Non-pigmented ciliary epithelial cell (primary cell): ENCODE measurements around the gene HEY2.
"Not testable (repeated sequence)": the region's sequence is repeated elsewhere in the genome, so short reads cannot be mapped to it uniquely, and the experiment has no call there.

Source experiments
- DNase-seq: peaks from one replicate; pipeline ENCODE4 v3.0.0-alpha.2; 2010; ENCODE audit warnings: low read depth

Gene HEY2

DNA sequence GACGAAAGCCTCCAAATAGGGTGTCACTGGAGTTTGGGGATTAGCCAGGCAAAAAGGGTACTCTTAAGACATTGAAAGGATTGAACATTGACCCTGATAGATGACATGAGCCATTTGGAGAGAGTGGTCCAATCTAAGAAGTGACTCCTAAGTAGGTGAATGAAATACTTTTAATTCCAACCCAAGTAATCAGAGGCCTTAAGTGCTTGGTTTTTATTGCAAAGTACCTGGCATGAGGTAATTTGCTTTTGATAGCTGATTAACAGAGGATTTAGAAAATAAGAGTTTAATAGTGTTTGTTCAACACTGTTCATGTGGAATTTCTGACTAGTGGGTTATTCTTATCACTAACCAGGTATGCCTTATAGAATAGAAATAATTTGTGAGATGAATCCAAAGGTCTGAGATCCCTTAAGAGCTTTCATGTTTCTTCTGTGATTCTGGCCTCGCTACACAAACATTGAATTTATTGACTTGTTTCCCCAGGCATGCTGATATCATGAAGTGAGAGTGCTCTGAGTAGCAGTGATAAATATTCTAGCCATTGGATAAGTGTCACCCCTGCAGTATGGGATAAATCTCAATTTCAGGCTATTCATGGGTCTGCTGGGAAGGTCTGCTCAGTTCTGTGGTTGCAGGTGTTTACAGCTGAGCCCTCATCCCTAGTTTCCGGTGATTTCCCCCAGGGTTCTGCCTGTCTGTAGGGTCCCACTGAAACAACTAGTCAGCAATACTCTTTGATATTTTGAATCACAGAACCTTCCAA, 47.9 kb downstream of the HEY2 start:
- no peak for DNase-seq

DNA sequence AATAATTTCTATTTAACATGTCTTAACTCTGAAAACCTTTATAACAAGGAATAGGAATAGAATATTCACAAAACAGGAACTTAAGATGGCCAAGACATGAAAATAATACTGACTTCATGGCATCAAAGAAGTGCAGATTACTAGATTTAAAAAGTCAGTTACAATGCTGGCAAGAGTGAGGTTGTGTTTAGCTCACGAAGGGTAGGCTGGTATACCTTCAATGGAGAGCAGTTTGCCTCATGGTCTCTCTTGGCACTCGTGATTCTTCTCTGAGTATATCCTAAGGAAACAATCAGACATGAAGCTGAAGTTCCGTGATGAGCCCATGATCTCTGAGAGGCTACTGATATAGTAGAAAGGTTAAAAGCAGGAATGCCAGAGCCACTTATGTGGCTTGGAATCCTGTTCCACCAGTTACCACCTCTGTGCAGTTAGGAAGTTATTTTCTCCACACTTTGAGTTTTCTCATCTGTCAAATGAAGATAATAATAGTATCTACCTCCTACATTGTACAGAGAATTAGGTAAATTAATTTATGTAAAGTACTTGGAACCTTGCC, 48.5 kb downstream of the HEY2 start:
- no peak for DNase-seq

DNA sequence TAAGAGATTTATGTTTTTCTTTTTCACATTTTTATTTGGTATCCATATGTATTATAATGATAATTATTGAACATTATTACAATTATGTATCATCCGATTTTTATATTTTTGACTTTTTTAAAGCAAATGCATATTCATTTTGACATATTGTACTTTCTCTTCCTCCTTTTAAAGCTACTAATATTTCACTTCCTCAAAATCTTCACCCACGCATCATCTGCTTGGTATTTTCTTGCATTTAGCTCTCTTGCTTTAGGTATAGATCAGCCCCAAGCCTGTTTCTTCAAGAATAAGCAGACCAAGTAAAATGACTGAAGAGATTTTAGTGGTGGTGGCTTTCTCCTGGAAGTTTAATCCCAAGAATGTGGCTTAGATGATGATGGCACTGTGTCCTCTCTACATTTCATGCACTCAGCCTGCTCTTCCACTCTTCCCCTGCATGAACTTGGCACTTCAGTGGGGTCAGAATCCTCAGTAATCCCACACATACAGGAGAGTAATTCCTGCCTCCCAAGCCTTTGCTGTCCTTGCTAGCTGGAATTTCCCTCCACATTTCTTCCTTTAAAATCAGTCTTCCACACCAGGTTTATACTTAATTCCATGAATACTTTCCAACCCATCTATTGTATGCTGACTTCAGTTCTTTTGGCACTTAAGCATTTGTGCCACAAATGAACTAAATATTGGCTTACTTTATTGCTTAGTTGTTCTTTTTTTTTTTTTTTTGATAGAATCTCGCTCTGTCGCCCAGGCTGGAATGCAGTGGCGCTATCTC, 49.5 kb downstream of the HEY2 start:
- DNase-seq, result no peak

DNA sequence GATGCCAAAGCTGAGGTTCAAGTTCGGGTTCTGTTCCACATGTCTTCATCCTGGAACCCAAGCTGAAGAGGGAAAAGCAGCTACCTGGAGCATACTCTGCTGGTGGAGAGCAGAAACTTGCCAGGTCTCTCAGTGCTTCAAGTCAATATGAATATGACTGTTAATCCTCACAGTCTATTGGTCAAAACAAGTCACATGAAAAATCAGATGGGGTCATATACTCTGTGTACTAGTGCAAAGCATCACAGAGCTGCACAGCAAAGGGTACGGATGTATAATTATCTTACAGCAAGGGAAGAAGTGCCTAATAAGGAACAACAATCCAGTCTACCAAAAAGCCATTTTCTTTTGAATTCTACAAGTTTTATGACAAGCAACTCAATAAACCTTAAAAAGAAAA, 53.0 kb downstream of the HEY2 start:
- DNase-seq, result no peak

DNA sequence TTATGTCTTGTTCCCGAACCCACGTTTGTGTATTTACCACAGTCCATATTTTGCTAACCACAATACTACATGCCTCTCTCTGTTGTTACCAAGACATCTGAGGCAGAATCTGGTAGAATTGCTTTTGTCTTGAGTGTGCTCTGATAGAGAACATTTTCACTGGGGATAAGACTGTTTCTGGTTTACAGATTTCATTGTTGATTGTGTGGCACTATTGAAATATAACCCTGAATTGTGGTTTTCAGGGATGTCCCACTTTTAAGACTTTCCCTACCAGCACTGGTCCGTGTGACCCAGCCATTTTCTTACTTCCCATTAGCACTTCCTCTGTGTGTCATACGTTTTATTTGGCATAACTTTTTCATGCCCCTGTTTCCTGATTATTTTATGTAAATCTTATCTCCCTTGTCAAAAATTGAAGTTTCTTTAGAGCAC, 53.5 kb downstream of the HEY2 start:
- DNase-seq, result no peak

DNA sequence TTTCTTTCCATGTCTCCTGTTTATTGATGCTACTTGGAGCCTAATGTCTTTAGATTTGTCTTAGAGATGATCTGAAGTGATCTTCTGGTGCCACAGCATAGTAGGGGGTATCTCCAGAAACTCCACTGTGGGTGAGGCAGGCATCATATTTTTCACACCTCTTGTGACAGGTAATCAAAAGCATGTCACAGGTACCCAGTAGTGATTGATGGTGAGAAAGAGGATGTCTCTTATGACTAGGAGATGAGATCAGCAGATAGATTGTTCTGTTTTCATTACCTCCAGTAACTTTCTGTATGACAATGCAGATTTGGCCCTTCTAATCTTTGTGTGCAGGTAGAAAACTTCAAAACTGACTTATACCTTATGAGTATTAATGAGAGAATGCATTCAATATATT, 54.8 kb downstream of the HEY2 start:
- no peak for DNase-seq

DNA sequence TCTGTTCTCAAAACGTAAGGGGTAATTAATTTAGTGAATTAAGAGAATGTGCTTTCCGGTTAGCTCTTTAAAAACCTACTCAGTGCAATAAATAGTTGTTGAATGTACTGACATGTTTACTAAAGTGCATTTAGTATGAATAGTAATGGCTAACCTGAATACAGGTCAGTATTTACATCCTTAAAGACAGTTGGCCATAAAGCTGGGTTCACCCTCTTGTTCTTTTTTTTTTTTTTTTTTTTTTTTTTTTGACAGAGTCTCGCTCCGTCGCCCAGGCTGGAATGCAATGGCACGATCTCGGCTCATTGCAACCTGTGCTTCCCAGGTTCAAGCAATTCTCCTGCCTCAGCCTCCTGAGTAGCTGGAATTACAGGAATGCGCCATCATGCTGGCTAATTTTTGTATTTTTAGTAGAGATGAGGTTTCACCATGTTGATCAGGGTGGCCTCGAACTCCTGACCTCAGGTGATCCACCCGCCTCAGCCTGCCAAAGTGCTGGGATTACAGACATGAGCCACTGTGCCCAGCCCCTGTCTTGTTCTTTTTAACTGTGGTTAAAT, 55.5 kb downstream of the HEY2 start:
- DNase-seq, result not testable (repeated sequence)

DNA sequence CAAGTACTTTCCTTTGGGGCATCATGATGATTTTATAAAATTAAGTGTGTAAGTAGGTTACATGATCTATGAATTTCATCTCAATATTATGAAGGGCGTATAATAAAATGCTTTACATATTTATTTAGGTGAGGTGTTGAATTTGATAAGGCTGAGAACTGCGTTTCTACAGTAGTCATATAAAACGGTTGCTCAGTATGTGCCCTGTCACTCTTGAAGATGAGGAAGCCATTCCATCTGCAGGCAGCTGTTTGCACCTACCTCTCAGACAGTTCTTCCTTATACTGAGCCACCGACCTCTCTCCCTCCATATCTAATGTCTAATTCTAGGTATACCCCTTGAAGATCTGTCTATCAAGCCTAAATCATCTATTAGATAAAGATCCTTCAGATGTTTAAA, 57.4 kb downstream of the HEY2 start:
- DNase-seq, result no peak

DNA sequence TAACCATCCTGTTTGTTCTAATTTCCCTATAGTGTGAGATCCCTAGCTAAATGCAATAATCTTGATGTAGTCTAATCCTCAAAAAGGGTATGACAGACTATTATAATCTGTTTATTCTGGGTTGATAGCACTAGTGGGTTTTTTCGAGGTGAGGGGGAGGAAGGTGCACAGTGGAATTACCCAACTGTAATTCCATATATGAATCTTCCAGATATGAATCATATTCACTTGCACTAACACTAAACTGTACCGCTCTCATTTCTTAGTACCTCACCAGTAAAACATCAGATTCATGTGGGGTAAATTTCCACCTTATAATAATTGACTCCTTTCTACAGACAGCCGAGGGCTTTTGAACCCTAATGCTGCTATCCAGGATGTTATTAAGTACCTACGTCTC, 57.9 kb downstream of the HEY2 start:
- DNase-seq, result no peak

DNA sequence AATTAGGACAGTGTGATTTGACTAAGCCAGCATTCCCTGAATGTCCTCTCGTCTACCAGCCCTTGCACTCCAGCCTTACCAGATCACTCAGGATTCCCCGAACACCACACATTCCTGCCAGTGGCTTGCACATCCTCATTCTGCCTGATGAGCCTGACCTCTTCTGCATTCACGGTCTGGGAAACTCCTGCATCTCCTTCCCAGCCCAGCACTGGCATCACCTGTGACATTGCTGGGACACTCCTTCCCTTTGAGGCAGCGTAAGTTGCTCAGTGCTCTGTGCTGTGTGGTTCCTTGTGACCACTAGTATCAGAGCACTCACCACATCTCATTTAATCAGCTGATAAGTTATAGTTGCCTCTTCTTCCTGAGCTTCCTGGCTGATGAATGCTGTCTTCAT, 58.6 kb downstream of the HEY2 start:
- DNase-seq, result no peak

DNA sequence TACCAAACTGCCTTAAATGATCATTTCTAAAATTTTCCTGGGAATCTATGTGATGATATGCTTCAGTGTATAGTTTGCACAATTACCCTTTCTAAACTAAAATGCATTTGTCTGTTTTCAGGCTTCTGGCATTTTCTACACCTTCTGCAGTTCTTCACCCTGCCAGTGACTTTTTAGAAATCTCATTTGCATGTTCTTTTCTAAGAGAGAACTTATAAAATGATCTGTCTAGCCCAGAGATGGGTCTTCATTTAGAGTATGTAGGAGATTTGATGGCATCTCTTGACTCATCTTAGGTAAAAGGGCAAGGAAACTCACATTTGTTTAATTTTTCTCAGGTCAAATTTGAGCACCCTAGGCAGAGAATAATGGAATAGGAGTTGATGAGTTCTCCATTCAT, 59.2 kb downstream of the HEY2 start:
- no peak for DNase-seq

DNA sequence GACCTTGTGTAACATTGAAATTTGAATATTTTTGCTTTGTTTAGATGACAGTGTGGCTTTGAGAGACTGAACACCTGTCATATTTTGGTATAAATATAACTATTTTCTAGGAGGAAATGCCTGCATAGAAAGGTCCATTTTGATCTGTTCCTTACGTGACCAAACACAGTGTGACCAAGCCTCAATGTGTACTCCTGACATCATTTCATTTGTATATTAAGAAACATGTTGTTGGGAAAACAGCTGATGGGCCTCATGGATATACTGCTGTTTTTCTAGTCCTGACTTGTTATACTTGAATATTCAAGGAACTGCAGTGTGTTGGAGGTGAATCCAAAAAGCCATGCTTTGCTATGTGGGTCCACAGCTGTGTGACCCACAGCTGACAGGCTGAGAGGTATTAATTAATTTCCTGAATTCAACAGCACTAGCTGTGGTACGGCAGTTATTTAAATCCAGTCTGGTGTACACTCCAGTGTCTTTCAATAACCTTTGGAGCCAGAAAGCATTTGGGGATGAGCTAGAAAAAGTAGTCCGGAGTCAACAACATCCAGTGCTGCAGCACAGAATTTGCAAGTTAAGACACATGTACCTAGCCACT, 60.2 kb downstream of the HEY2 start:
- DNase-seq, result no peak

DNA sequence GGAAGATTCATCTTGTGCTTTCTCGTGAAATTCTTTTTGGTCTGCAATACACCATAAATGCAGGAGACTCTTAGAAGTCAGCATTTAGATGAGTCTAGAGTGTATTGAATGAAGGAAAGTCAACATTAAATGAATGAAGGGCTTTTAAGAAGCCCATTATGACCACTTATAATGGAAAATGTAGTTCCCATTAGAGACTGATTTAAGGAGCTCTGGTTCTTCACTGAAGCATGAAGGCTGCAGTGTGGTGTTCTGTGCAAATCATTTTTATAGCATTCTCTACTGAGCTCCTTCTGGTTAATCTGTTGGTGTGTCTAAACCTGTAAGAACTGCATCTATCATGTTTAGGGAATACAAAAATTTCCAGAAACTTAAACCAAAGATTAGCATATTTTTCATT, 61.0 kb downstream of the HEY2 start:
- no peak for DNase-seq
